Esophagus squamous epithelium (tissue), 4 donors: Measurements from ENCODE around the gene SPON1.

ENCODE experiments used
- CTCF ChIP-seq, 6 experiments: fragments of 450-650 bp in 4 of 6; fragments of 200-600 bp in 2 of 6; sonication (generic) in 2 of 6; IDR thresholded peaks; one replicate each; pipeline ENCODE4 v1.5.1; 2016 to 2019; ENCODE audit warnings: antibody characterized with exemption in 6 of 6, mild to moderate bottlenecking in 4 of 6, moderate library complexity in 4 of 6
- POLR2A ChIP-seq, 4 donors: fragments of 450-650 bp; IDR thresholded peaks; one replicate each; pipeline ENCODE4 v1.6.1; 2017; ENCODE audit warnings: antibody characterized with exemption in 4 of 4, mild to moderate bottlenecking in 4 of 4, moderate library complexity in 3 of 4

GRCh38 chr11:14022251-14022650 is 59.7 kb downstream of the SPON1 start:
- TF ChIP-seq CTCF (IDR thresholded peaks at IDR 0.05), result no peak
- TF ChIP-seq POLR2A (IDR thresholded peaks at IDR 0.05), result no peak
